Cerebellar nuclear complex (tissue), 1 donor: Measurements from ENCODE around the gene SORCS2.

Experiments used
- DNase-seq, 2 experiments: peaks; one replicate each; lab custom pipeline; 2025; lab: John Stamatoyannopoulos, UW

The SORCS2 gene

DNA sequence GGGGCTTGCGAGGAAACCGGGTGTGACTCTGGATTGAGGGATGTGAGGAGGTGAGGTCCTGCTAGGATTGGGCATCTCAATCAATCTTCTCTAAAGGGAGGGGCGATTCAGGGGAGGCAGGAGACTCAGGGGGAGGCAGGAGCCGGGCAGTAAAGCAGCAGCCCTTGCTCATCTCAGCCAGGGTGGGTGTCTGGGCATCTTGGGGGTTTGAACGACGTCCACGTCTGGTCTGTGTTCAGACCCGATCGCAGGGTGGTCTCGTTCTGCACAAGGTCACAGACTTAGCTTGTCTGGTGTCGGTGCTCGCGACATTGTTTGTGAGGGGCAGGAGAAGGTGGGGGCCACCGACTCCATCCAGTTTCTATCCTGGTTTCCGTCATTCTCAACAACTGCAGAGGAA lies 473.7 kb downstream of the SORCS2 start:
- DNase-seq: no peak

DNA sequence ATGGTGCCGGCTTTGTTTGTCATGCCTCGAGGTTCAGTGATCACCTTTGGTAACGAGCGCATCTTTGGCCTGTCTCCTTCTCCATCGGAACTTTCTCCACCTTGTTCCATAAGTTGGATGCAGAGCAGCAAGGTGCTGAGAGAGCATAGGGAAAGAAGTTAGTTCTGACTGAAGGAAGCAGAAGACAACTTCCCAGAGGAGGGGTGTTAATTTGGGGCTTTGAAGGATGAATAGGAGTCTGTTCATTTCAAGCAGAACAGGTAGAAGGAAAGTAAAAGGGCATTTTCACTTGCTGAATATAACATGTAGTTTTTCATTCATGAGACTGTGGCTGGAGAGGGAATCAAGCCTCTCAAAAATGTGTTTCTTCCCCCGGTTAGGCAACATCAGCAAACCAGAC lies 474.4 kb downstream of the SORCS2 start:
- no peak for DNase-seq

- DNase-seq: no peak
These were observed 475.9 kb downstream of the SORCS2 start for GRCh38 chr4:7668271-7668670.

DNA sequence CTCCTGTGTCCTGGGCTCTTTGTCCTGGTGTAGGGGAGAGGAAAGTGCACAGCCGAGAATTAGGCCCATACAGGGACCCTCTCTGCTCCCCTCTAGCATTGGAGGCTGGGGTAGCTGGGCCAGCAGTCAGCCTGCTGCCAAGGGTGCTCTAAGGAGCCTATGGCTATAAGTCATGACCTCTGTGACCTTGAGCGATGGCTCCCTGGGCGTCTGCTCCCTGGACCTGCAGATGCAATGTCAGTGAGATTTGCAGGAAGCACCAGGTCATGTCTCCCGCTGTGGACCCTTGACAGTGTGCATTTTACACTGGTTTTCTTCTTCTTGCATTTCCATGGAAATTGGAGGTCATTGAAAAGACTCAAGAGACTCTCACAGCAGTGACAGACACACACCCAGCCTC lies 476.5 kb downstream of the SORCS2 start:
- no peak for DNase-seq

- DNase-seq: no peak
These were observed 480.3 kb downstream of the SORCS2 start for GRCh38 chr4:7672601-7673000.

- DNase-seq: no peak
These were observed 480.8 kb downstream of the SORCS2 start for GRCh38 chr4:7673121-7673520.

- no peak for DNase-seq
These were observed 482.4 kb downstream of the SORCS2 start for GRCh38 chr4:7674706-7675105.

- no peak for DNase-seq
These were observed 482.8 kb downstream of the SORCS2 start for GRCh38 chr4:7675136-7675535.

GRCh38 chr4:7675612-7676320 lies 483.4 kb downstream of the SORCS2 start:
- no peak for DNase-seq

- no peak for DNase-seq
These were observed 484.1 kb downstream of the SORCS2 start for GRCh38 chr4:7676398-7676922.

GRCh38 chr4:7677086-7677485 lies 484.7 kb downstream of the SORCS2 start:
- DNase-seq: no peak

- no peak for DNase-seq
These were observed 485.5 kb downstream of the SORCS2 start for GRCh38 chr4:7677799-7678301.

DNA sequence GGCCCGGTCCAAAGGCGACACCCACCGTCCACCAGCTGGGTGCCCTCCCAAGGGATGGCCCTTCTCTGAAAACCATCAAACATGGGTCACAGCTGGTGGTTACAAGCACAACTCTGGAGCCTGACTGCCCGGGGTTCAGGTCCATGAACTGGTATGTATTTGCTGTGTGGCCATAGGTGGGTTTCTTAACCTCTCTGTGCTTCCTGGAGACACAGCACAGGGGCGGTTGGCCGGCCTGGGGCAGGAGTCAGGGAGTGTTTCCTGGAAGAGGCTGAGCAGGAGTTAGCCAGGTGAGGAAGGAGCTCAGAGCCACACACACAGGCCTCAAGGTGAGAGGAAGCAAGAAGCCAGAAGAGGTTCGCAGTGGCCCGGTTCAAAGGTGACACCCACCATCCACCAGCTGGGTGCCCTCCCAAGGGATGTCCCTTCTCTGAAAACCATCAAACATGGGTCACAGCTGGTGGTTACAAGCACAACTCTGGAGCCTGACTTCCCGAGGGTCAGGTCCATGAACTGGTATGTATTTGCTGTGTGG lies 486.0 kb downstream of the SORCS2 start:
- no peak for DNase-seq

GRCh38 chr4:7679406-7680040 lies 487.2 kb downstream of the SORCS2 start:
- DNase-seq: no peak

GRCh38 chr4:7680106-7680505 lies 487.8 kb downstream of the SORCS2 start:
- DNase-seq: no peak

DNA sequence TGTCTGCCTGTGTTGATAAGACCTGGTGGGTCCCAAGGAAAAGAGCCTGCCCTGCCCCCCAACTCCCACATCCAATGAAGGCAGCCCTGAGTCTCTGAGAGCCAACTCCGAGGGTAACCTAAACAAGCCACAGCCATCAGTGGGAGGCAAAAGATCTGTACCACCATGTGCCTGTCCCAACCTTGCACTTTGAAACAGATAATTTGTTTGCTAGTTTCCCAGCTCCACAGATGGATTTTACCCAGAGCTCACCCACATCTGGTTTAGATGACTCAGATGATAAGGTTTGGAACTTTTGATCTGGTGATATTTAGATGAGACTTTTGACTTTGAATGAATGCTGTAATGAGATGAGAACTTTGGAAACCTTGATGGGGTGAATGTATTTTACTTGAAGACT lies 488.4 kb downstream of the SORCS2 start:
- no peak for DNase-seq

DNA sequence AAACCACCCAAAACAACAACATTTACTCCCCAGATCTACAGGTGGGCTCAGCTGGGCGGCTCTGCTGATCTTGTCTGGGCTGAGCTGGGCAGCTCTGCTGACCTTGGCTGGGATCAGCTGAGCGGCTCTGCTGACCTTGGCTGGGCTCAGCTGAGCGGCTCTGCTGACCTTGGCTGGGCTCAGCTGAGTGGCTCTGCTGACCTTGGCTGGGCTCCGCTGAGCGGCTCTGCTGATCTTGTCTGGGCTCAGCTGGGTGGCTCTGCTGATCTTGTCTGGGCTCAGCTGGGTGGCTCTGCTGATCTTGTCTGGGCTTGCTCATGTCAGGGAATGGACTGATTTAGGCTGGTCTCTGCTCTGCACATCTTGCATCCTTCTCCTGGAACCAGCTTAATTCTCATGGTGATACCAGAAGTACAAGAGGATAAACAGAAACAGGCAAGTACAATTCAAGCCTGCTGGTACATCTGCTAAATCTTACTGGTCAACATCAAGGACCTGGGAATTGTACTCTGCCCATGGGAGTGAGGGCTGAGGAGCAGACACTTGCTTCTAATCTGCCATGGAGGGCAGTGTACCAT lies 490.9 kb downstream of the SORCS2 start:
- no peak for DNase-seq

GRCh38 chr4:7684294-7684693 lies 492.0 kb downstream of the SORCS2 start:
- no peak for DNase-seq

DNA sequence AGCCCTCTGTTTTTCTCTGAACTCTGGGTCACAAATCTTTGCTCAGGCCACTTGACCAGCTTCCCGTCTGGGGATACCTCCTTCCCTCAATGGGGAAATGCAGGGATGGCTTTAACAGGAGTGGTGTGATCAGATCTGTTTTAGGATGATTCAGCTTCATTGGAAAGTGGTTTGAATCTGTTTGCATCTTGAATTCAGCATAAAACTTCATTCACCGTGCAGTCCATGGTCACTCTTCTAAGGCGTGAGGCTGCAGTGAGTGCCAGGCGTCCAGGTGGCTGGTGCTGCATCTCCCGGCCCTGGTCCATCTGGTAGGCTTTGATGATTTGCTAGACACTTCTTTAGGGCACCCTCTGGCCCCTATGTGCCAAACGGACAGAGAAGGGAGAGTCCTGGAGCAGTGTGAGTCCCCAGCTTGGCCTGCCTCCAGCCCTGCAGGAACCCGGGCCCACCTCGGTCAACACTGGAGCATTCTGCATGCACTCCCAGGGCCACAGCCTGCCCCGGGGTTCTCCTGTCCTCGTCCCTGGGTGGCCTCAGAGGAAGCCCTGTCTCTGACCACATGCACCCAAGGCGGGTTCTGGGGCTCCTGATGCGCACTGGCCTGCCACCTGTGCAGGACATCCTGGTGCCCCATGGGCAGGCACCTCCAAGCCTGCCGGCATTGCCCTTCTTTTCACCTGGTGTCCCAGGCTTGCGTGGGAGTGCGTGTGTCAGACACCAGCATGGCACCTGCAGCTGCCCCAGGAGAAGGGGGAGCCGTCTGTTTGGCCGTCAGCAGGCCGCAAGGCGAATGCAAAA lies 493.9 kb downstream of the SORCS2 start:
- DNase-seq: no peak

- DNase-seq: no peak
These were observed 494.7 kb downstream of the SORCS2 start for GRCh38 chr4:7687006-7687405.

- DNase-seq: no peak
These were observed 495.5 kb downstream of the SORCS2 start for GRCh38 chr4:7687796-7688195.
